Measurements from ENCODE around the gene PTPN23. TPM values are rescaled to one million over a fixed set of nuclear protein-coding genes. Genes with fewer than 3 reads are reported as not detected.
A peak's percentile ranks its signal among the peaks of the same experiment; 100 is the strongest.

The PTPN23 gene
- total RNA-seq, 1 donor from 2014 or later, result 50.3 TPM

- Mint-ChIP-seq H3K9me3 (no peaks in the 10 kb centered on the region), H3K27ac (peak overlapping the region; percentile 96), H3K36me3 (ENCODE audit: low read depth) (peaks cover 24% of the 10 kb centered on the region), H3K4me3 (peak overlapping the region; percentile 95), H3K27me3 (no peaks in the 10 kb centered on the region), H3K4me1 (peaks cover 42% of the 10 kb centered on the region)
- no peak for TF ChIP-seq CTCF (IDR thresholded peaks at IDR 0.05)
- POLR2A ChIA-PET, result interaction anchor here (0.5 to 0.7 kb wide), 2 partner anchors 367 to 571 kb away, joined by 3 to 8 read pairs; no protein-coding TSS in a partner anchor
- CTCF ChIA-PET, result no interaction called here
- no peak for ATAC-seq (ENCODE audit: low read depth)
- intact Hi-C loops (cut with micrococcal nuclease), result no loop called here
- DNase-seq, result no peak
Measured at GRCh38 chr3:47379411-47379899, 1.4 kb upstream of the PTPN23 start.

- ChIA-PET CTCF (interaction anchor here (0.8 to 1.1 kb wide), 2 partner anchors 24 to 41 kb away, joined by 3 to 5 read pairs; no protein-coding TSS in a partner anchor), POLR2A (interaction anchor here (0.5 to 1.6 kb wide), 15 partner anchors 17 to 875 kb away, joined by 3 to 13 read pairs (median 6); partner anchors contain the start of genes ELP6, KLHL18, NBEAL2 and SCAP)
- intact Hi-C loops (cut with micrococcal nuclease), result loop anchor here (1.0 to 5.0 kb wide), 6 partner anchors 41 to 409 kb away; partner anchors contain the start of genes CCDC12, ELP6, NBEAL2 and SCAP
- ATAC-seq (ENCODE audit: low read depth) (no peak), DNase-seq (no peak)
- H3K9me3 Mint-ChIP-seq, result no peaks in the 10 kb centered on the region
- no peaks in the 10 kb centered on the region for H3K27me3 Mint-ChIP-seq
- peaks cover 27% of the 10 kb centered on the region for H3K36me3 Mint-ChIP-seq (ENCODE audit: low read depth)
- peaks cover 45% of the 10 kb centered on the region for H3K4me1 Mint-ChIP-seq
- peak overlapping the region; percentile 96 for H3K27ac Mint-ChIP-seq
- peak overlapping the region; percentile 95 for H3K4me3 Mint-ChIP-seq
- no peak for TF ChIP-seq CTCF (IDR thresholded peaks at IDR 0.05)
Measured at GRCh38 chr3:47380026-47380600, 708 bp upstream of the PTPN23 start.

GRCh38 chr3:47381317-47382157 lies 716 bp downstream of the PTPN23 start:
- ChIA-PET POLR2A (interaction anchor here (0.6 to 1.6 kb wide), 11 partner anchors 19 to 536 kb away, joined by 3 to 13 read pairs (median 6); partner anchors contain the start of genes ELP6, KLHL18, SCAP and SETD2), CTCF (interaction anchor here (0.6 to 1.1 kb wide), 3 partner anchors 26 to 275 kb away, joined by 3 to 5 read pairs (median 3); no protein-coding TSS in a partner anchor)
- Mint-ChIP-seq H3K27ac (peak overlapping the region; percentile 96), H3K27me3 (no peaks in the 10 kb centered on the region), H3K4me3 (peak overlapping the region; percentile 95), H3K4me1 (peaks cover 52% of the 10 kb centered on the region), H3K36me3 (ENCODE audit: low read depth) (peaks cover 36% of the 10 kb centered on the region), H3K9me3 (no peaks in the 10 kb centered on the region)
- no peak for TF ChIP-seq CTCF (IDR thresholded peaks at IDR 0.05)
- DNase-seq (peak; percentile 76), ATAC-seq (ENCODE audit: low read depth) (peak; percentile 66)
- intact Hi-C loops (cut with micrococcal nuclease), result loop anchor here (1.0 to 5.0 kb wide), 4 partner anchors 34 to 407 kb away; partner anchors contain the start of genes CCDC12, KIF9, KLHL18 and NBEAL2

- no peak overlapping the region for H3K27ac Mint-ChIP-seq
Measured at GRCh38 chr3:47384425-47384824, 3.6 kb downstream of the PTPN23 start.

More at GRCh38 chr3:47384425-47384824, 3.6 kb downstream of the PTPN23 start:
- Mint-ChIP-seq H3K36me3 (ENCODE audit: low read depth) (peaks cover 49% of the 10 kb centered on the region), H3K4me1 (peaks cover 49% of the 10 kb centered on the region), H3K9me3 (no peaks in the 10 kb centered on the region), H3K4me3 (no peak overlapping the region), H3K27me3 (no peaks in the 10 kb centered on the region)
- TF ChIP-seq CTCF (IDR thresholded peaks at IDR 0.05), result no peak
- POLR2A ChIA-PET, result no interaction called here
- DNase-seq, result no peak
- intact Hi-C loops (cut with micrococcal nuclease), result loop anchor here (5.0 kb wide), 1 partner anchor 407 kb away; the partner anchor contains the start of genes CCDC12 and NBEAL2
- no peak for ATAC-seq (ENCODE audit: low read depth)
- CTCF ChIA-PET, result no interaction called here
